HUES6 (cell line): ENCODE results near the gene CCND1.
"Not testable (repeated sequence)": the region's sequence is repeated elsewhere in the genome, so short reads cannot be mapped to it uniquely, and the experiment has no call there.

ENCODE experiments used
- H3K27ac ChIP-seq: 2 replicates; pipeline ENCODE4 v1.7.0; 2013; ENCODE audit warnings: low read depth, mild to moderate bottlenecking, low read length, inconsistent platforms
- H3K27me3 ChIP-seq: 2 replicates; pipeline ENCODE4 v1.6.1; 2013; ENCODE audit warnings: low read length; ENCODE audit not compliant: control insufficient read depth, insufficient read depth
- H3K36me3 ChIP-seq: 2 replicates; pipeline ENCODE4 v1.6.1; 2013; ENCODE audit warnings: low read length; ENCODE audit not compliant: control insufficient read depth, insufficient read depth
- H3K4me1 ChIP-seq: 2 replicates; pipeline ENCODE4 v1.6.1; 2013; ENCODE audit warnings: low read length; ENCODE audit not compliant: control insufficient read depth, insufficient read depth
- H3K4me3 ChIP-seq: 2 replicates; pipeline ENCODE4 v1.5.1; 2013; ENCODE audit warnings: low read depth, low read length
- H3K9ac ChIP-seq: one replicate; pipeline ENCODE4 v1.6.1; 2013; ENCODE audit warnings: mild to moderate bottlenecking, low read length
- H3K9me3 ChIP-seq: 2 replicates; pipeline ENCODE4 v1.6.1; 2013; ENCODE audit warnings: low read depth, low read length; ENCODE audit not compliant: control insufficient read depth, insufficient read depth

CCND1 gene

GRCh38 chr11:69686856-69687255, 45.9 kb downstream of the CCND1 start:
- H3K9ac ChIP-seq = no peak overlapping the region
- H3K4me1 ChIP-seq = no peaks in the 10 kb centered on the region
- H3K36me3 ChIP-seq = no peaks in the 10 kb centered on the region
- no peak overlapping the region for H3K27ac ChIP-seq
- peaks cover 2% of the 10 kb centered on the region; the same call in 1 of the 2 replicates for H3K9me3 ChIP-seq
- H3K27me3 ChIP-seq = peaks cover 13% of the 10 kb centered on the region
- H3K4me3 ChIP-seq = no peak overlapping the region

GRCh38 chr11:69687969-69688771, 47.2 kb downstream of the CCND1 start:
- not testable (repeated sequence) for H3K27ac ChIP-seq, H3K36me3 ChIP-seq, H3K4me3 ChIP-seq, H3K9ac ChIP-seq, H3K4me1 ChIP-seq, H3K9me3 ChIP-seq
- peaks cover 13% of the 10 kb centered on the region for H3K27me3 ChIP-seq

- no peak overlapping the region for H3K9ac ChIP-seq
- H3K4me3 ChIP-seq = no peak overlapping the region
- peaks cover 11% of the 10 kb centered on the region for H3K27me3 ChIP-seq
- no peaks in the 10 kb centered on the region for H3K4me1 ChIP-seq
- H3K36me3 ChIP-seq = no peaks in the 10 kb centered on the region
- peaks cover 8% of the 10 kb centered on the region; the same call in 1 of the 2 replicates for H3K9me3 ChIP-seq
- H3K27ac ChIP-seq = no peak overlapping the region
Measured at GRCh38 chr11:69689484-69690319, 48.7 kb downstream of the CCND1 start.

- Histone ChIP-seq H3K9ac (no peak overlapping the region), H3K4me1 (no peaks in the 10 kb centered on the region), H3K27me3 (no peaks in the 10 kb centered on the region), H3K27ac (no peak overlapping the region), H3K9me3 (peaks cover 8% of the 10 kb centered on the region; the same call in 1 of the 2 replicates), H3K36me3 (no peaks in the 10 kb centered on the region), H3K4me3 (no peak overlapping the region)
Measured at GRCh38 chr11:69691463-69691862, 50.5 kb downstream of the CCND1 start.

- H3K4me1 ChIP-seq = peaks cover 8% of the 10 kb centered on the region; the same call in 1 of the 2 replicates
- no peak overlapping the region for H3K4me3 ChIP-seq
- peaks cover 8% of the 10 kb centered on the region; the same call in 1 of the 2 replicates for H3K9me3 ChIP-seq
- no peaks in the 10 kb centered on the region for H3K27me3 ChIP-seq
- H3K36me3 ChIP-seq = no peaks in the 10 kb centered on the region
- H3K9ac ChIP-seq = no peak overlapping the region
- H3K27ac ChIP-seq = no peak overlapping the region
Measured at GRCh38 chr11:69692422-69692821, 51.5 kb downstream of the CCND1 start.

GRCh38 chr11:69694781-69695180, 53.8 kb downstream of the CCND1 start:
- Histone ChIP-seq H3K9ac (no peak overlapping the region), H3K27me3 (no peaks in the 10 kb centered on the region), H3K27ac (no peak overlapping the region), H3K36me3 (peaks cover 15% of the 10 kb centered on the region), H3K4me3 (no peak overlapping the region), H3K4me1 (peaks cover 16% of the 10 kb centered on the region), H3K9me3 (peaks cover 6% of the 10 kb centered on the region; the same call in 1 of the 2 replicates)

GRCh38 chr11:69695581-69695980, 54.6 kb downstream of the CCND1 start:
- Histone ChIP-seq H3K9ac (no peak overlapping the region), H3K36me3 (peaks cover 16% of the 10 kb centered on the region), H3K27ac (no peak overlapping the region), H3K4me1 (peaks cover 23% of the 10 kb centered on the region), H3K4me3 (no peak overlapping the region), H3K9me3 (peaks cover 6% of the 10 kb centered on the region; the same call in 1 of the 2 replicates), H3K27me3 (no peaks in the 10 kb centered on the region)

- not testable (repeated sequence) for H3K9ac ChIP-seq, H3K9me3 ChIP-seq, H3K27ac ChIP-seq, H3K4me3 ChIP-seq, H3K27me3 ChIP-seq
- Histone ChIP-seq H3K36me3 (peaks cover 16% of the 10 kb centered on the region), H3K4me1 (peaks cover 27% of the 10 kb centered on the region)
Measured at GRCh38 chr11:69695995-69696394, 55.0 kb downstream of the CCND1 start.

GRCh38 chr11:69696749-69697468, 56.0 kb downstream of the CCND1 start:
- no peak overlapping the region for H3K4me3 ChIP-seq
- peaks cover 34% of the 10 kb centered on the region for H3K4me1 ChIP-seq
- peaks cover 16% of the 10 kb centered on the region for H3K36me3 ChIP-seq
- H3K27ac ChIP-seq = no peak overlapping the region
- peaks cover 6% of the 10 kb centered on the region; the same call in 1 of the 2 replicates for H3K9me3 ChIP-seq
- H3K27me3 ChIP-seq = no peaks in the 10 kb centered on the region; the same call in 1 of the 2 replicates
- H3K9ac ChIP-seq = no peak overlapping the region

- Histone ChIP-seq H3K9ac (no peak overlapping the region), H3K36me3 (peaks cover 16% of the 10 kb centered on the region), H3K27ac (no peak overlapping the region), H3K27me3 (peaks cover under 1% of the 10 kb centered on the region; the same call in 1 of the 2 replicates), H3K9me3 (peaks cover 2% of the 10 kb centered on the region; the same call in 1 of the 2 replicates), H3K4me1 (peaks cover 36% of the 10 kb centered on the region), H3K4me3 (no peak overlapping the region)
Measured at GRCh38 chr11:69697469-69697843, 56.5 kb downstream of the CCND1 start.
